GM12878 (cell line): ENCODE measurements around the gene UVSSA. TPM values are rescaled to one million over a fixed set of nuclear protein-coding genes. Genes with fewer than 3 reads are reported as not detected.

Experiments
- ATAC-seq: fragments of 200-7000 bp; cut with Tn5 transposase; 3 replicates; pipeline ENCODE4 v1.9.1; 2020; ENCODE audit warnings: mild to moderate bottlenecking, moderate library complexity
- BruUV-seq: library from RNA; stranded (reverse); fragments of 400-500 nt; replicated peaks from 2 replicates; lab custom pipeline; 2021; lab: Mats Ljungman, UMichigan
- CTCF ChIA-PET: fragments of 300-600 bp; sonication (Branson Sonifier 250); formaldehyde crosslinking; extraction: SDS; loops from one replicate; lab custom pipeline; 2021; ENCODE audit warnings: inconsistent platforms; lab: Yijun Ruan, JAX
- POLR2A ChIA-PET: fragments of 350-600 bp; formaldehyde crosslinking; extraction: SDS; loops from one replicate; lab custom pipeline; 2021; ENCODE audit warnings: inconsistent platforms; lab: Charles Lee
- RAD21 ChIA-PET: fragments of 300-600 bp; sonication (Branson Sonifier 250); formaldehyde crosslinking; loops from one replicate; lab custom pipeline; 2023; ENCODE audit warnings: antibody characterized with exemption; ENCODE audit not compliant: unreplicated experiment; lab: Charles Lee
- SMC1A ChIA-PET: fragments of 300-600 bp; sonication (Branson Sonifier 250); formaldehyde crosslinking; loops from one replicate; lab custom pipeline; 2023; ENCODE audit not compliant: unreplicated experiment, uncharacterized antibody; lab: Charles Lee
- DNase-seq: peaks from one replicate; pipeline ENCODE4 v3.0.0-alpha.2; 2011; ENCODE audit warnings: low read depth, low spot score
- FAIRE-seq: peaks from 3 replicates; lab custom pipeline; 2011; peaks lifted over from hg19 to GRCh38; lab: Jason Lieb, UNC
- H2AFZ ChIP-seq: 2 replicates; pipeline ENCODE4 v1.6.0; 2011; ENCODE audit warnings: low read depth, low read length, control low read depth; ENCODE audit not compliant: control insufficient read depth
- H3K27ac ChIP-seq: 2 replicates; pipeline ENCODE4 v1.5.1; 2011; ENCODE audit warnings: control low read depth; ENCODE audit not compliant: control insufficient read depth, insufficient read depth
- H3K27me3 ChIP-seq, 2 experiments: replicated peaks in 1 of 2; 2 replicates each; pipeline versions ENCODE4 v1.6.0 to v1.6.1; 2011; ENCODE audit warnings: low read length in 1 of 2; ENCODE audit not compliant: control insufficient read depth in 2 of 2, insufficient read depth in 2 of 2
- H3K36me3 ChIP-seq, 2 experiments: 2 replicates each; pipeline ENCODE4 v1.5.1; 2011; ENCODE audit warnings: low read length in 1 of 2; ENCODE audit not compliant: control insufficient read depth in 2 of 2, insufficient read depth in 2 of 2
- H3K4me1 ChIP-seq: 2 replicates; pipeline ENCODE4 v1.6.1; 2011; ENCODE audit warnings: mild to moderate bottlenecking, low read length, moderate library complexity, mixed read lengths; ENCODE audit not compliant: control insufficient read depth, insufficient read depth
- H3K4me2 ChIP-seq: 2 replicates; pipeline ENCODE4 v1.6.0; 2011; ENCODE audit warnings: control low read depth; ENCODE audit not compliant: control insufficient read depth, insufficient read depth
- H3K4me3 ChIP-seq: fragments of 200-600 bp; sonication (generic); 2 replicates; pipeline ENCODE4 v1.5.1; 2016
- H3K79me2 ChIP-seq: 2 replicates; pipeline ENCODE4 v1.6.0; 2011; ENCODE audit warnings: low read length; ENCODE audit not compliant: control insufficient read depth, insufficient read depth
- H3K9ac ChIP-seq: 2 replicates; pipeline ENCODE4 v1.8.0; 2011; ENCODE audit warnings: low read length, control low read depth, mixed read lengths; ENCODE audit not compliant: control insufficient read depth, insufficient read depth
- H3K9me3 ChIP-seq: replicated peaks from 3 replicates; pipeline ENCODE4 v1.5.1; 2011; ENCODE audit warnings: mild to moderate bottlenecking, low read length; ENCODE audit not compliant: control insufficient read depth, insufficient read depth
- H4K20me1 ChIP-seq: 2 replicates; pipeline ENCODE4 v1.6.0; 2011; ENCODE audit not compliant: control insufficient read depth, insufficient read depth
- BHLHE40 ChIP-seq, 2 experiments: fragments of 450-650 bp in 1 of 2; IDR thresholded peaks; 2 replicates each; pipeline ENCODE4 v1.6.1; 2011 to 2017; ENCODE audit warnings: low read depth in 2 of 2, borderline replicate concordance in 1 of 2, improper control_type of control experiment in 1 of 2, low read length in 1 of 2, mild to moderate bottlenecking in 1 of 2
- CHD2 ChIP-seq: IDR thresholded peaks from 2 replicates; pipeline ENCODE4 v1.6.1; 2011; ENCODE audit warnings: low read depth, low read length, improper control_type of control experiment, borderline replicate concordance
- MAX ChIP-seq: IDR thresholded peaks from 2 replicates; pipeline ENCODE4 v1.6.1; 2012; ENCODE audit warnings: low read depth, low read length, improper control_type of control experiment
- NFIC ChIP-seq: IDR thresholded peaks from 2 replicates; pipeline ENCODE4 v1.6.1; 2012; ENCODE audit warnings: low read depth, mild to moderate bottlenecking, inconsistent platforms, low read length, moderate library complexity
- NFYA ChIP-seq: IDR thresholded peaks from 2 replicates; pipeline ENCODE4 v1.6.1; 2011; ENCODE audit warnings: low read depth, mild to moderate bottlenecking, low read length, improper control_type of control experiment, borderline replicate concordance
- RBBP5 ChIP-seq: fragments of 200-600 bp; sonication (generic); conservative IDR thresholded peaks from 2 replicates; pipeline ENCODE4 v1.6.1; 2016
- RELB ChIP-seq: fragments of 450-650 bp; IDR thresholded peaks from 2 replicates; pipeline ENCODE4 v1.6.1; 2017; ENCODE audit warnings: low read depth, mild to moderate bottlenecking, moderate library complexity
- REST ChIP-seq: IDR thresholded peaks from 2 replicates; pipeline ENCODE4 v1.6.1; 2012; ENCODE audit warnings: mild to moderate bottlenecking, low read depth, low read length
- SIX5 ChIP-seq: IDR thresholded peaks from 2 replicates; pipeline ENCODE4 v1.6.1; 2011; ENCODE audit warnings: mild to moderate bottlenecking, low read depth, low read length, moderate library complexity; ENCODE audit not compliant: severe bottlenecking
- ZNF24 ChIP-seq: fragments of 450-650 bp; IDR thresholded peaks from 2 replicates; pipeline ENCODE4 v1.6.1; 2017; ENCODE audit warnings: antibody characterized with exemption, mild to moderate bottlenecking
- WGBS: methylation state at CpG from one replicate; pipeline ENCODE4 v1.1.6; 2016; ENCODE audit warnings: low lambda C conversion rate; ENCODE audit not compliant: insufficient replicate concordance, insufficient coverage; ENCODE audit errors: missing lambda C conversion rate; 5-methylcytosine and 5-hydroxymethylcytosine counted together
- in situ Hi-C: fragments of 300-500 bp; cut with MboI; formaldehyde crosslinking; loops from 9 replicates; pipeline ENCODE4 v1.14.3; 2018; ENCODE audit warnings: mixed read lengths
- intact Hi-C: fragments of 100-400 bp; cut with micrococcal nuclease; formaldehyde crosslinking; loops from one replicate; pipeline ENCODE4 v1.14.2; 2022; ENCODE audit not compliant: unreplicated experiment
- polyA plus RNA-seq, 11 experiments: library from polyadenylated mRNA; depleted of rRNA in 4 of 11; unstranded in 6 of 11; stranded (reverse) in 5 of 11; fragments of >200 nt; fragmentation: Nextera tagmentation in 4 of 11; fragmentation: Illumina TruSeq in 1 of 11; extraction: Ambion mirVana in 4 of 11; extraction: Trizol in 1 of 11; gene quantifications; 1 replicate in 1 of 11; 2 replicates in 10 of 11; pipeline versions ENCODE4 v1.2.1 to v1.2.3, GENCODE V29; 2011 to 2016; ENCODE audit warnings: inconsistent platforms in 2 of 11, missing spikeins in 2 of 11, low read depth in 1 of 11
- total RNA-seq, 4 experiments: library from RNA; depleted of rRNA in 3 of 4; stranded (reverse); fragments of >200 nt in 3 of 4; fragmentation: Illumina TruSeq in 1 of 4; extraction: Trizol in 1 of 4; gene quantifications; 2 replicates each; pipeline versions ENCODE4 v1.2.1 to v1.2.3, GENCODE V29; 2013 to 2021

UVSSA gene
- total and polyA plus RNA-seq, 10 of the 15 experiments (the other 5 are each of a cell fraction or from before 2014, with no cell fraction given): 0.34 to 16.8 (median 3.6) TPM

DNA sequence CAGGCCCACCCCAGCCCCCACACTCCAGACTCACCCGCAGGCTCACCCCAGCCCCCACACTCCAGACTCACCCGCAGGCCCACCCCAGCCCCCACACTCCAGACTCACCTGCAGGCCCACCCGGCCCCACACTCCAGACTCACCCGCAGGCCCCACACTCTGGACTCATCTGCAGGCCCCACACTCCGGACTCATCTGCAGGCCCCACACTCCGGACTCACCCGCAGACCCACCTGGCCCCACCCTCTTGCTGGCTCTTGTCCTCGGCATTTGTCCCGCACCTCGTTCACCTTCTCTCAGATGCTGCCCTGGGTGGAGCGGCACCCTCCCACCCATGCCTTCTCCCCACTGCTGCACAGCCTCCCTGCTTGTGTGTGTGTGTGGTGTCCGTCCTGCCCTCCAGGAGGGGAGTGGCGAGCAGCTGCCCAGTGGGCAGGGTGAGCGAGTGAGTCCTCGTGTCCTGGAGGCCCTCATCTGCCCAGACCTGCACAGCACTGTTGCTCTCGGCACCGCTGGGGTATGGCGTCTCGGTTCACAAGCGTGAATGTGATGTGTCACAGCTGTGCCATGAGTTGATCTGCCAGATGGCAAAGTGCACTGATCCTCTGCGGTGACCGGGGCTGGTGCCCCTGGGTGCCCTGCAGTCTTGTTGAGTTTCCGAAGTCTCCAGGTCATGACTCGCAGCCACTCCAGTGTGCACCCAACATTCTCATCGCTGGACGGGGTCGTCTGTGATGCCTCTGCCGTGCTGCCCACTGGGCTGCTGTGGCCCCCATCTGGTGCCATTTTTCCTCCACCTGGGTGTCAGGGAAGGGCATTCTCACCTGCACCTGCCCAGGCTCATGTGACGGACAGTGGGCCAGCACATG lies 29.6 kb upstream of the UVSSA start (continued):
- no peak for TF ChIP-seq BHLHE40 (IDR thresholded peaks at IDR 0.05; ENCODE audit: borderline replicate concordance in 1 of 2, low read depth in 2 of 2, low read length in 1 of 2)
- no peak for TF ChIP-seq MAX

DNA sequence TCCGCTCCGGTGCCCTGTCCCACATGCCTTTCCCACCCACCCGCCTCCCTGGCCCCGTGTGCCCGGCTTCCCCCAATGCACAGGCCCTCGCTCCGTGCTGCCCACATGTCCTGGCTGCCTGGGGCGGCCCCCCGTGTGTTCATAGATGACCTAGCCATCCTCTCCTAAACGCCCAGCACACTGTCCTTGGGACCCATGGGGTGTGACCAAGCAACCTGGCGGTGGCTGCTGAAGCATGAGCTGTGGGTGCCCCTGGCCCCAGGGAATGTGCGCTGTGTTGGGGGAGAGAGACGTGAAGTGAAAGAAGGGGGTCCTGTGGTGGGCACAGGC lies 29.0 kb upstream of the UVSSA start:
- CTCF ChIA-PET: interaction anchor here (1.5 kb wide), 1 partner anchor 9 kb away, joined by 3 read pairs; no protein-coding TSS in a partner anchor

More for the DNA sequence above, 29.0 kb upstream of the UVSSA start:
- Histone ChIP-seq H3K4me2 (no peak overlapping the region), H3K4me1 (no peaks in the 10 kb centered on the region), H3K36me3 (peaks cover 12 to 36% of the 10 kb centered on the region in 2 experiments; a peak in 3 of 4 replicates), H3K27me3 (no peaks in the 10 kb centered on the region), H3K4me3 (no peak overlapping the region), H2AFZ (no peak overlapping the region), H3K79me2 (no peaks in the 10 kb centered on the region), H3K9ac (no peak overlapping the region), H3K27ac (no peak overlapping the region), H3K9me3 (no peaks in the 10 kb centered on the region; the same call in 2 of the 3 replicates), H4K20me1 (no peaks in the 10 kb centered on the region)
- ATAC-seq: no peak
- ChIA-PET RAD21 (no interaction called here), SMC1A (no interaction called here), POLR2A (no interaction called here)
- intact Hi-C loops: no loop called here
- no TSS peak for BruUV-seq
- no peak for FAIRE-seq
- over 99% methylated on average over 13 of the region's 13 CpGs for WGBS
- no peak for TF ChIP-seq RBBP5
- TF ChIP-seq REST: no peak
- no peak for TF ChIP-seq ZNF24
- TF ChIP-seq CHD2: no peak
- TF ChIP-seq RELB: no peak
- no peak for TF ChIP-seq NFYA
- no peak for TF ChIP-seq SIX5
- TF ChIP-seq NFIC: no peak
- in situ Hi-C loops: no loop called here
- no peak for DNase-seq
